ENCODE measurements around the gene QSOX1. TPM values are rescaled to one million over a fixed set of nuclear protein-coding genes. Genes with fewer than 3 reads are reported as not detected.

QSOX1 gene
- total RNA-seq, 4 donors from 2014 or later, result 104 to 138 (median 107) TPM

DNA sequence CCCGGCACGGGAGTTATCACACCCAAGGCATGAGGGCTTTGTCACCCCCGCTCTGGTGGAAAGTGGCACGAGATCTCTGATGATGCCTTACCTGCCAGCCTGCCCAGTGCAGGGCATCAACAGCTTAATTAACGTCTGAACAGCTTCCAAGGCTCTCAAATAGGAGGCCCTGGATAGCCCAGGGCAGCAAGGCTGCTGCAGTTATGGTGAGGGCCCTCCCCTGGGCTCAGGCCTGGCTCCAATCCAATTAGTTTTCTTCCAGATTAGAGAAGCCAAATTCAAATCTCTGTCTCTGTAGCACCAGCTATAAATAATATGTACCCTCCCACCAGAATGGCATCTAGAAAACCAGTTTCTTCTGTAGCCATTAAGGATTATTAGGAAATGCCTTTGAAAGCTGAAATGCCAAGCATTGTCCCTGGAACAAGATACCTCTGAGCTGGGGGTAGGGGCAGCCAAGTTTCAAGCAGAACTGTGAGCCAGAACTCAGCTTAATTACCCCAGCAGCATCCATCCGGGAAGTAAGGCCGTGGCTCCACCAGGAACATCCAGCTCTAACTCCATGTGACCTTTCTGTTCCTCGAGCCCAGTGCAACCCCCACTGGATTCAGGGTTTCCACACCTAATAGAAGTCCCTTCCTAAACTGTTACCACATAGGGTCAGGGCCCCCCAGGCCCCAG is 12.5 kb downstream of the QSOX1 start:
- Histone ChIP-seq H3K36me3 (peaks cover 0 to 25% (median 11%) of the 10 kb centered on the region in 4 donors), H3K4me3 (no peak overlapping the region), H3K9me3 (no peaks in the 10 kb centered on the region), H3K27me3 (no peaks in the 10 kb centered on the region), H3K27ac (replicated peaks in 1 of 4) (peak overlapping the region; percentile 57 to 67 (median 66)), H3K4me1 (peaks cover 34 to 50% (median 39%) of the 10 kb centered on the region in 4 donors)
- 51% methylated on average over 4 of the region's 8 CpGs for WGBS
- no peak for DNase-seq (ENCODE audit: extremely low spot score)
- peak in 1 of 2 donors; percentile 48 for TF ChIP-seq POLR2AphosphoS5 (IDR thresholded peaks at IDR 0.05)
- no peak for TF ChIP-seq EP300 (IDR thresholded peaks at IDR 0.05)
- TF ChIP-seq, protein P1, sequence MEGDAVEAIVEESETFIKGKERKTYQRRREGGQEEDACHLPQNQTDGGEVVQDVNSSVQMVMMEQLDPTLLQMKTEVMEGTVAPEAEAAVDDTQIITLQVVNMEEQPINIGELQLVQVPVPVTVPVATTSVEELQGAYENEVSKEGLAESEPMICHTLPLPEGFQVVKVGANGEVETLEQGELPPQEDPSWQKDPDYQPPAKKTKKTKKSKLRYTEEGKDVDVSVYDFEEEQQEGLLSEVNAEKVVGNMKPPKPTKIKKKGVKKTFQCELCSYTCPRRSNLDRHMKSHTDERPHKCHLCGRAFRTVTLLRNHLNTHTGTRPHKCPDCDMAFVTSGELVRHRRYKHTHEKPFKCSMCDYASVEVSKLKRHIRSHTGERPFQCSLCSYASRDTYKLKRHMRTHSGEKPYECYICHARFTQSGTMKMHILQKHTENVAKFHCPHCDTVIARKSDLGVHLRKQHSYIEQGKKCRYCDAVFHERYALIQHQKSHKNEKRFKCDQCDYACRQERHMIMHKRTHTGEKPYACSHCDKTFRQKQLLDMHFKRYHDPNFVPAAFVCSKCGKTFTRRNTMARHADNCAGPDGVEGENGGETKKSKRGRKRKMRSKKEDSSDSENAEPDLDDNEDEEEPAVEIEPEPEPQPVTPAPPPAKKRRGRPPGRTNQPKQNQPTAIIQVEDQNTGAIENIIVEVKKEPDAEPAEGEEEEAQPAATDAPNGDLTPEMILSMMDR (IDR thresholded peaks at IDR 0.05), result no peak
- TF ChIP-seq POLR2A (IDR thresholded peaks at IDR 0.05; ENCODE audit: low read depth), result no peak
- intact Hi-C loops (cut with DNase I), result no loop called here

DNA sequence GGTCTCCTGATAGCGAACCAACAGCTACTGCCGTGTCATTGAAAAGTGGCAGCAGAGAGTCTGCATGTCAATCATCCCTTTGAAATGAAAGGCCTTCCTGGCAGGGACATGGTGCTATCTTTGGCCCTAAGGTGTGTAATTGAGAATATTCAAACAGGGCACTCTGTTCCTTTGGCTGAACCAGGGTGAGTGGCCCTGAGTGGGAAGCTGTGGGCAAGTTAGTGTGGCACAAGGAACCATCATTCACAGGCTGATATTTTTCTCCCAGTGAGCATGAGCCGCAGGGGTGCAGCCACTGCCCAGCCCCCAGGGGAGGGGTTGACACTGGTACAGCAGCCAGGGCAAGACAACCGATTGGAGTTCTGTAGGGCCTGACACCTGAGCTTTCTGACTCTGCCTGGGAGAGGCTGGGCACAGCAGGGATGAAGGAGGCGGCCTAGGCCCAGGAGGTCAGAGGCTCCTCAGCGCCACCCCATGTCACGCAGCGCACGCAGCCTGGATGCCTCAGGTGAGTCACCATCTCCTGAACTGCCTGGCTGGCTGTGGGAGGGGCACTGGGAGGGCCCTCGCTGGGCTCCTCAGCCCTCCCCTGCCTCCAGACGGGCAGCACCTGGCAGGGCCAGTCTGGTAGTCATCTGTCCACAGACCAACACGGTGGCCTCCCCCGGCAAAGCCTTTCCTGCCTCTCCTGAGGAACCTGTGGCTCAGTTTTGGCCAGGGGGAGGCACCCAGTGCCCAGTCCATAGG is 13.2 kb downstream of the QSOX1 start:
- intact Hi-C loops (cut with DNase I), result no loop called here
- 88% methylated on average over 7 of the region's 13 CpGs for WGBS
- H3K27ac ChIP-seq (replicated peaks in 1 of 4), result peak overlapping the region; percentile 57 to 67 (median 66)
- peaks cover 34 to 53% (median 39%) of the 10 kb centered on the region in 4 donors for H3K4me1 ChIP-seq
- no peaks in the 10 kb centered on the region for H3K9me3 ChIP-seq
- H3K27me3 ChIP-seq, result no peaks in the 10 kb centered on the region
- H3K4me3 ChIP-seq, result no peak overlapping the region
- no peak for TF ChIP-seq EP300 (IDR thresholded peaks at IDR 0.05)
- TF ChIP-seq POLR2AphosphoS5 (IDR thresholded peaks at IDR 0.05), result no peak
- TF ChIP-seq, protein P1 (IDR thresholded peaks at IDR 0.05), result no peak
- no peak for TF ChIP-seq POLR2A (IDR thresholded peaks at IDR 0.05; ENCODE audit: low read depth)
- DNase-seq (ENCODE audit: extremely low spot score), result no peak
- H3K36me3 ChIP-seq, result peaks cover 0 to 25% (median 11%) of the 10 kb centered on the region in 4 donors

DNA sequence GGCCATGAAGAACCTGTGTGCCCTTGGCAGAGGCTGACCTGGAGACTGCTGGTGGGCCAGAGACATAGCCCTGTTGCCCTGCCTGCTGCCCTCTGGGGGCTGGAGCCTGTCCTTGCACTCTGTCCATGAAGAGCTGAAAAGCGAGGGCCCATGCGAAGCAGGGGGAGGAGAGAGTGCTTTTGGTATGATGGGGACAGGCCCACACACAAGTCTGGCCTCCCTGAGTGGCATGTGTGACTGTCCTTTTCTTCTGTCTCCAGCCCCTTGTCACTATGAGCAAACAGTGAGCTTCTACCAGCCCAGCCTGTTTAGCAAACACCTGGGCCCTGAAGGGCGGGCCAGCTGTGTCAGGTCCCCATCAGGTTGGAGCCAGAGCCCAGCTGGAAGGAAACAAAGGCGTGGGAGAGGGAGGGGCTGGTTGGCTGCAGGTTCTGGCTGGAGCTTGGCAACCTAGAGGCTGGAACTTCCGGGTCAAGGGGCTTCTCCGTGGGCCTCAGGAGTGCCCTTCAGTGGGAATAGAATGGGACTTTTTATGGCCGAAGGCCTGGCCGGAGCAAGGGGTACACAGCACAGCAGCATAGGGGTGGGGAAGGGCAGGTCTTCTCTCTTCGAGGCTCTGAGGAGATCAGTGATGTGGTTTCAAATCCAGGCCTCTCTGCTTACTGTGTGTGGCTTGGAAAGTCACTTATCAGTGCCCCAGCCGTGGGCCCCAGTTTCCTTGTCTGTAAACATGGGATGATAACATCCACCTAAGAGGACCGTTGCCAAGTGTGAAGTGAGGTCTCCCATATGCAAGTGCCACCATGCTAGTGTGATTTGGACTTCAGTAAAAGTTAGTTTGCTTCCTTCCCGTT is 14.3 kb downstream of the QSOX1 start:
- intact Hi-C loops (cut with DNase I), result no loop called here
- H3K9me3 ChIP-seq, result no peaks in the 10 kb centered on the region
- H3K4me1 ChIP-seq, result peaks cover 42 to 62% (median 47%) of the 10 kb centered on the region in 4 donors
- H3K4me3 ChIP-seq, result no peak overlapping the region
- WGBS, result 79% methylated on average over 7 of the region's 12 CpGs
- H3K36me3 ChIP-seq, result peaks cover 0 to 25% (median 11%) of the 10 kb centered on the region in 4 donors
- TF ChIP-seq, protein P1 (IDR thresholded peaks at IDR 0.05), result peak; percentile 22 to 52 (median 23)
- TF ChIP-seq EP300 (IDR thresholded peaks at IDR 0.05), result no peak
- DNase-seq (ENCODE audit: extremely low spot score), result no peak
- H3K27me3 ChIP-seq, result no peaks in the 10 kb centered on the region
- H3K27ac ChIP-seq (replicated peaks in 1 of 4), result no peak overlapping the region

DNA sequence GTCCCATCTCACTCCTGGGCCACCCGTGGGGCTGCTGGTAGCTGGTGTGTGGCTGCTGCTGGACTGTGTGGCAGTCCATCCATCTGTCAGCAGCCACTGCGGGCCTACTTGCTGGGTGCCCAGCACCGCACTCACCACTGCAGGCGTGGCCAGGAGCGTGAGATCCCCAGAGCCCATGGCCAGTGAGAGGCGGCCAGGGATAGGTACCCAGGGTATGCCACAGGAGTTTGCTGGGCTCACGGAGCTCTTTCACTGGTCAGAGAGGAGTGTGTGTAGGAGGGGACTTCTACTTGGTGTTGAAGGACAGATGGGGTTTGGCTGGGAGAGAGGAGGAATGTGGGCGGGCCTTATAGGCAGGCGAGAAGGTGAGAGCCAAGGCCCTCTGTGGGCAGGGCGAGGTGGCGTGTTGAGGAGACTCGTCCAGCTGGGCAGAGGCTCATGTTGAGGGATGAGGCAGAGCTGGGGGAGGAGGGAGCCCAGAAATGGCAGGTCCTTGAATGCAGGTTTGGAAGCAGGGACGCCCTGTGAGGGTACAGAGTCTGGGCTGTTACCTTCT is 15.0 kb downstream of the QSOX1 start:
- Histone ChIP-seq H3K27me3 (no peaks in the 10 kb centered on the region), H3K27ac (replicated peaks in 1 of 4) (no peak overlapping the region), H3K36me3 (peaks cover 0 to 25% (median 11%) of the 10 kb centered on the region in 4 donors), H3K4me3 (no peak overlapping the region), H3K9me3 (no peaks in the 10 kb centered on the region), H3K4me1 (peaks cover 49 to 62% (median 54%) of the 10 kb centered on the region in 4 donors)
- DNase-seq (ENCODE audit: extremely low spot score), result no peak
- 95% methylated on average over 12 of the region's 13 CpGs for WGBS
- intact Hi-C loops (cut with DNase I), result loop anchor here (10.0 kb wide), 1 partner anchor 215 kb away; the partner anchor contains the start of gene CEP350
- TF ChIP-seq EP300 (IDR thresholded peaks at IDR 0.05) (no peak), POLR2AphosphoS5 (IDR thresholded peaks at IDR 0.05) (no peak), POLR2A (IDR thresholded peaks at IDR 0.05; ENCODE audit: low read depth) (no peak)

All from esophagus muscularis mucosa (tissue), 4 donors.